GM21786 (cell line): Measurements from ENCODE around the gene C1orf116.
A peak's percentile ranks its signal among the peaks of the same experiment; 100 is the strongest.

Source experiments
- ATAC-seq: cut with Tn5 transposase; IDR thresholded peaks from one replicate; pipeline ENCODE4 v1.9.1; 2021; ENCODE audit not compliant: unreplicated experiment

The C1orf116 gene

DNA sequence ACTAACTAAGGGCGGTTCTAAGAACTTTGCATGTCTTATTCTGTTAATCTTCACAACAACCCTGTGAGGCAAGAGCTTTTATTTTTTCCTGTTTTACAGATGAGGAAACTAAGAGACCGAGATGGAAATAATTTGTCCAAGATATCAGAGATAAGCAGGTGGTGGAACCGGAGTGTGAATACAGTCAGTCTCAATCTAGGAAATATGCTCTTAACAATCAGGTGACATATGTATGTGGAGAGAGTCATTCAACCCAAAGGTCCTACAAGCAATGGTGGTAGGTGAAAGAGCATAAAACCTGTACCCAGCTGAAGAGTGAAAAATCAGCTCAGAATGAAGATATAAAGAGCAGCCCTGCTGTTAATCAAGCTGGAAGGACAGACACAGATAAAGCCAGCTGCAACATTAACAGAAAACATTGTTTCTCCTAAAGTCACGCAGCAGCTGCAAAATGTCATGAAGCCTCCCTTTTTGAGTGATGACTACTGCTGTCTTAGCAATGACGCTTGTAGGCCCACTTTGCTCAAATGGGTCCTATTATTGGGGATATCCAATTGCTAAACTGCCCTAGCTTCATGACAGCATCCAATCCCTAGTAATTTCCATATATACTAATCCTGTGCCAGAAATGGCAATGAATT is 31.8 kb downstream of the C1orf116 start:
- no peak for ATAC-seq

DNA sequence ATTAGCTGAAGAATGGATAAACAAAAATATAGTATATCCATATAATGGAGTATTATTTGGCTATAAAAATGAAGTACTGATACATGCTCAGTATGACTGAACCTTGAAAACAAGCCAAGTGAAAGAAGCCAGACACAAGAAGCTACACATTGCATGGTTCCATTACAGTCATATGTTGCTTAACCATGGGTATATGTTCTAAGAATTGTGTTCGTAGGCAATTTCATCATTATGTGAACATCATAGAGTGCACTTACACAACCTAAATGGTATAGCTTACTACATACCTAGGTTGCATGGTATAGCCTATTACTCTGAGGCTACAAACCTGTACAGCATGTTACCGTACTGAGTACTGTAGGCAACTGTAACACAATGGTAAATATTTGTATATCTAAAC is 33.7 kb downstream of the C1orf116 start:
- no peak for ATAC-seq

DNA sequence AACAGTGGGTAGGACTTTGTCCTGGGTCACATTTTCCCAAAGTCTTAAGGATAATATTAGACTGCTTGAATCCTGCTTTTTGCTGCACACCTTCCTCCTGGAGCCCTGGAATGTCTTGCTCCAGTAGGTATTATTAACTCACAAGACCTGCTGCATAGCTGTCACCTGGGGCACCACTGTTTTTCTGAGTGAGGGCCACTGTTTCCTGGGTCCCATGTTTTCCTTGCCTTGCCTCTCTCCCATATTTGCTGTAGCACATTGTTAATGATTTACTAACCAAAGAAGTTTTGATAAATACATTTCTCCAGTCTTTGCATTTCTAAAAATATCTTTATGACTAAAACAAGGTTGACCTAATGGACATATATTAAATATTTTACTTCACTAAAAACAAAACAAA is 39.8 kb downstream of the C1orf116 start:
- ATAC-seq: no peak

GRCh38 chr1:206987873-206988272 is 44.7 kb downstream of the C1orf116 start:
- no peak for ATAC-seq

DNA sequence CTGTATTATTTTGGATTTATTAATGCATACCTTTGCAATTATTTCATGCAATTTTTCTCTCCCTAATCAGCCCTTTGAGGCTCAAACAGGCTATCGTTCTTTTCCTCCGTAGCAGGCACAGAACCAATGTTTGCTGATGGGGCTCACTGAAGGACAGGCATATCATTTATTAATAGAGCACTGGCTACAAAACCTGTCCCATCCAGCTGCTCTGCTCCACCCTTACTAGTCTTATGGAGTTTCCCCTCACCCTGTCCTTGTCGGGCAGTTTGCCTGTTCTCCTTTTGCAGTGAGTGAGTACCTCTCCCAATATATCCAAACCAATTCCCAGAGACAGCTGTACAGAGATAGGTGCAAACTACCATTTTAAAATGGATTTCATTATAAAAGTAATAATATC is 45.7 kb downstream of the C1orf116 start:
- ATAC-seq: no peak

DNA sequence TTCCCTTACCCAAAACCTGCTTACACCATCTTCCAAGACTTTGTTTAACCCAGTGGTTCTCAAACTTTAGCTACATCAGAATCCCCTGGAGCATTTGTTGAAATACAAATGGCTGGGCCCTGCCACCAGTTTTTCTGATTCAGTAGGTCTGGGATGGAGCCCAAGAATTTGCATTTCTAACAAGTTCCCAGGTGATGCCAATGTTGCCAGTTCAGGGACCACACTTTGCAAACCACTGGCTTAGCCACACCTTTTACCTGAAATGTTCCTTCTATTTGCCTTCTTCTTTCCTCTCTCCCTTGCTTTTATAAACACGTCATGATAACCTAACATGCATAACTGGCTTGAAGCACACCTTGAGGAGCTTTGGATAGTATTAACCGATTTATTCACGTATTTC is 46.2 kb downstream of the C1orf116 start:
- ATAC-seq: no peak

DNA sequence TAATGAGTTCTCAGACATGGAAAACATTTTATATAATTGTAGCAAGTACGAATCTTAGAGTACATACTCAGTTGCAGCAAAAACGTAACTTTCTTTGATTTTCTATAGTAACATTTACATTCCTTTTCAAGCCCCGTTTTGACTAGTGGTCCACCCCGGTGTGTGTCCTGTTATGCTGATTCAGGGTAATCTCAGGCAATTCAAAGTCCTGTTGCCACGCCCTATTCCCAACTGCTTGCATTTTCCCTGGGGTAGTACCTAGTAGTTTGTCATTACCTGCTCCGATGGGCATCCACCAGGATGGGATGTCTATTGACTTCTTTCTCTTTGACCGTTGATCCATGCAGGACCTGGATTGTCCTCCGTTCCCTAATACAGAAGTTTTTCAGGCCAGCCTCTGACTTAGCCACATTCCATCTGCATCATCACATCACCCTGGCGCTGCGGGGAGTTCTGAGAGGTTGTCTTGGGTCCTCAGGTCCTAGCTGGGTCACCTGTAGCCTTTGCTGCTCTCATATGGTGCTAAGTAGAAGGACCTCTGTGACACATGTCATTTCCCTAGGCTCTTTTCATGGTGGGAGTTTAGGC is 47.3 kb downstream of the C1orf116 start:
- ATAC-seq: no peak

GRCh38 chr1:206982216-206982615 is 50.3 kb downstream of the C1orf116 start:
- ATAC-seq: peak; percentile 64

- no peak for ATAC-seq
Observed at GRCh38 chr1:206979379-206980043, 53.0 kb downstream of the C1orf116 start.

GRCh38 chr1:206978259-206978658 is 54.3 kb downstream of the C1orf116 start:
- no peak for ATAC-seq

DNA sequence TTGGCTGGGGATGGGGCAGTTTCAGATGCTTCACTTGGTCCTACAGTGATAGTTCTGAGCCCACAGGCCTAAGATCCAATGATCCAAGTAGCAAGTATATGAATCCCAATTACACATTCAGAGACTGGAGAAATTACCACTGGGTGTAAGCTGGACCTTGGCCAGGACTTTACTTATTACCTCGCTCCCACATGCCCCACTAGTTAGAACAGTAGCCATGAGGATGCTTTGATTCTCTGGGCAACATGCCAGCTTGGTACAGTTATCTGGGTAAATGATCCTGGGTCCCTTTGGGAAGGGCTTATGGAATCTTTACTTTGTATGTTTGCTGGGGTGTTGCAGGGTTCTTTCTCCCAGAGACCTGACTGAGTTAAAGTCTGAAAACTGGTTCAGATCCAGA is 57.2 kb downstream of the C1orf116 start:
- no peak for ATAC-seq

- ATAC-seq: no peak
Observed at GRCh38 chr1:206974140-206974539, 58.4 kb downstream of the C1orf116 start.

GRCh38 chr1:206972728-206973127 is 59.8 kb downstream of the C1orf116 start:
- no peak for ATAC-seq

DNA sequence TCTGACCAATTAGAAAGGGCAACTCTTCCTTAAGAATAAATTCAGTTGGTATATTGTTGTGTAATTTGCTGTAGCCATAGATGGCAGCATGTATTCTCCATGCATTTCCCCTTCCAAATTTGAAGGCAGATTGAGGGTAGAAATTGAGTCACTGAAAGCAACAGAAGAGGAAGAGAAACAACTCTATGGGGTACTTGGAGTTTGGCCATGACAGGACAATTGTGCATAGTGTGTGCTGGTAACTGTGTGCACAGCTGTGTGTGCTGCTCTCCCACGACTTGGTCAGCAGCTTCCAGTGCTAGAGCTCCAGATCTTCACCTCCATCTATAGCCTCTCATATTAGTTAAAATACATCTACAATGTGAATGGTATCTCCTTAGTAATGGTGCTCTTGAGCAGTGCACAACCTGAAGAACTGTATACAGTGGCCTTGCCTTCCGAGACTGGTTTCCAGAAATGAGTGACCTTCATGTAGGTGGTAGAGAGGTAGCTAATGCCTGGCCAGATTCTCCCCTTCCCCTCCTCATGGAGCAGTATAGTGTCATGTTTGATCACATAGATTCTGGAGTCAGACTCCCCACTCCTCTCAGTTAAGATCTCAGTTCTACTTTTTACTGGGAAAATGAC is 61.4 kb downstream of the C1orf116 start:
- peak; percentile 61 for ATAC-seq

GRCh38 chr1:206970446-206970845 is 62.1 kb downstream of the C1orf116 start, which contains the start of gene FCAMR:
TSS of gene FCAMR (minus strand) at chr1:206970460. CDS start at chr1:206970125, 335 bp downstream.
- ATAC-seq: no peak

DNA sequence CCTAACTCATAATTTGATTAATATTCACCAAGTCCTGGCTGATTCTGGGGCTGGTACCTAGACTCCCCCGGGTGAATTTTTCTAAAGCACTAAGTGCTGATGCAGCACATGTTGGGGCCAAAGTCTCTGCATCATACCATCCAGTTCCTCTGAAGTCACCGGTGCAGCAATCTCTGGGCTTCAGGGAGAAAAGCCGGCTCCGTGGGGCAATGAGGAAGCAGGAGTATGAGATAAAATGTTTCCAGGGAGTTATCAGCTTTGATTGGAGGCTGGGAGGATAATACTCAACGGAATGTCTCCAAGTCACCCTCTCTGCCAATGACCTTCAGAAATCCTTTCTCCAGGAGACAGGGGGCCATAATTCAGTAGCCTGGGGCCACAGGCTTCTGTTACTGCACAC is 63.5 kb downstream of the C1orf116 start:
- ATAC-seq: no peak
